PC-9 (cell line): ENCODE data around the gene MIER2. TPM values are rescaled to one million over a fixed set of nuclear protein-coding genes. Genes with fewer than 3 reads are reported as not detected.

Experiments used
- BruUV-seq: library from RNA; stranded (reverse); fragments of 400-500 nt; replicated peaks from 2 replicates; lab custom pipeline; 2021; lab: Mats Ljungman, UMichigan
- CTCF ChIA-PET: fragments of 300-600 bp; sonication (Branson Sonifier 250); formaldehyde crosslinking; loops from one replicate; lab custom pipeline; 2022; ENCODE audit warnings: antibody characterized with exemption; lab: Charles Lee
- POLR2A ChIA-PET: fragments of 300-600 bp; sonication (Branson Sonifier 250); formaldehyde crosslinking; loops from one replicate; lab custom pipeline; 2022; ENCODE audit warnings: antibody characterized with exemption; ENCODE audit not compliant: unreplicated experiment; lab: Charles Lee
- DNase-seq, 2 experiments: peaks; one replicate each; pipeline versions ENCODE4 v3.0.0 to v3.0.0-alpha.2; 2015 to 2022; ENCODE audit warnings: mixed read lengths in 1 of 2
- H2AFZ ChIP-seq: fragments of 200-600 bp; sonication (generic); 2 replicates; pipeline ENCODE4 v1.8.1; 2017; ENCODE audit warnings: antibody characterized with exemption
- H3F3A ChIP-seq: fragments of 200-600 bp; sonication (generic); 2 replicates; pipeline ENCODE4 v1.8.1; 2017; ENCODE audit warnings: antibody characterized with exemption, mild to moderate bottlenecking, low read depth; ENCODE audit not compliant: insufficient read depth
- H3K27ac ChIP-seq: fragments of 200-600 bp; sonication (generic); 2 replicates; pipeline ENCODE4 v1.6.1; 2016; ENCODE audit warnings: mixed run types
- H3K27me3 ChIP-seq: fragments of 200-600 bp; sonication (generic); 2 replicates; pipeline ENCODE4 v1.6.1; 2016; ENCODE audit warnings: low read depth, mixed run types; ENCODE audit not compliant: insufficient read depth
- H3K36me3 ChIP-seq: fragments of 200-600 bp; sonication (generic); 2 replicates; pipeline ENCODE4 v1.6.1; 2016; ENCODE audit warnings: low read depth, mixed run types
- H3K4me1 ChIP-seq: fragments of 200-600 bp; sonication (generic); replicated peaks from 2 replicates; pipeline ENCODE4 v1.6.1; 2016; ENCODE audit warnings: mixed run types; ENCODE audit not compliant: insufficient read depth
- H3K4me2 ChIP-seq: fragments of 200-600 bp; sonication (generic); 2 replicates; pipeline ENCODE4 v1.6.1; 2017; ENCODE audit warnings: mixed run types
- H3K4me3 ChIP-seq: fragments of 200-600 bp; sonication (generic); 2 replicates; pipeline ENCODE4 v1.6.1; 2016; ENCODE audit warnings: mixed run types
- H3K79me2 ChIP-seq: fragments of 200-600 bp; sonication (generic); 2 replicates; pipeline ENCODE4 v1.6.1; 2017; ENCODE audit warnings: low read depth, mixed run types
- H3K9me2 ChIP-seq: fragments of 200-600 bp; sonication (generic); 2 replicates; pipeline ENCODE4 v1.8.1; 2017; ENCODE audit warnings: mild to moderate bottlenecking; ENCODE audit not compliant: insufficient read depth
- H3K9me3 ChIP-seq: fragments of 200-600 bp; sonication (generic); 2 replicates; pipeline ENCODE4 v1.8.1; 2016; ENCODE audit warnings: low read depth; ENCODE audit not compliant: insufficient read depth
- H4K20me1 ChIP-seq: fragments of 200-600 bp; sonication (generic); 2 replicates; pipeline ENCODE4 v1.8.1; 2017; ENCODE audit not compliant: insufficient read depth
- CTCF ChIP-seq: fragments of 200-600 bp; sonication (generic); conservative IDR thresholded peaks from 2 replicates; pipeline ENCODE4 v1.6.1; 2017; ENCODE audit warnings: mixed run types, antibody characterized with exemption, mild to moderate bottlenecking, moderate library complexity
- EZH2 ChIP-seq: fragments of 200-600 bp; sonication (generic); IDR thresholded peaks from 2 replicates; pipeline ENCODE4 v1.8.0; 2017; ENCODE audit warnings: antibody characterized with exemption, low read depth
- intact Hi-C: fragments of 100-400 bp; cut with micrococcal nuclease; formaldehyde crosslinking; loops from one replicate; pipeline ENCODE4 v1.10.0; 2022; ENCODE audit not compliant: unreplicated experiment
- total RNA-seq: library from RNA; stranded (reverse); gene quantifications from 2 replicates; pipeline ENCODE4 v1.2.3, GENCODE V29; 2021

The MIER2 gene
- total RNA-seq, 1 experiment from 2014 or later = 25.2 TPM

GRCh38 chr19:376111-376470 is 31.5 kb upstream of the MIER2 start:
- CTCF ChIA-PET = no interaction called here
- Histone ChIP-seq H3K4me1 (no peaks in the 10 kb centered on the region), H3K36me3 (no peaks in the 10 kb centered on the region), H3K27me3 (peaks cover 77% of the 10 kb centered on the region), H2AFZ (no peak overlapping the region), H3K9me2 (no peaks in the 10 kb centered on the region), H3F3A (no peaks in the 10 kb centered on the region), H4K20me1 (no peaks in the 10 kb centered on the region), H3K4me3 (no peak overlapping the region), H3K9me3 (no peaks in the 10 kb centered on the region), H3K4me2 (no peak overlapping the region), H3K27ac (no peak overlapping the region), H3K79me2 (no peaks in the 10 kb centered on the region)
- TF ChIP-seq EZH2 = no peak
- no peak for TF ChIP-seq CTCF
- DNase-seq = no peak
- intact Hi-C loops = no loop called here
- BruUV-seq = no TSS peak
- POLR2A ChIA-PET = no interaction called here

- Histone ChIP-seq H3K4me3 (no peak overlapping the region), H3K9me2 (no peaks in the 10 kb centered on the region), H3K27me3 (peaks cover 82% of the 10 kb centered on the region), H3F3A (no peaks in the 10 kb centered on the region), H3K27ac (no peak overlapping the region), H3K36me3 (no peaks in the 10 kb centered on the region), H3K9me3 (no peaks in the 10 kb centered on the region), H3K4me1 (no peaks in the 10 kb centered on the region), H3K4me2 (no peak overlapping the region), H3K79me2 (no peaks in the 10 kb centered on the region), H4K20me1 (no peaks in the 10 kb centered on the region), H2AFZ (no peak overlapping the region)
- intact Hi-C loops = no loop called here
- POLR2A ChIA-PET = no interaction called here
- BruUV-seq = no TSS peak
- CTCF ChIA-PET = no interaction called here
- DNase-seq = no peak
- TF ChIP-seq EZH2 (no peak), CTCF (no peak)
Observed at GRCh38 chr19:375395-376110, 31.0 kb upstream of the MIER2 start.

- H3K4me1 ChIP-seq = no peaks in the 10 kb centered on the region
- ChIA-PET CTCF (no interaction called here), POLR2A (no interaction called here)
- TF ChIP-seq EZH2 = no peak
- no peak for TF ChIP-seq CTCF
- H2AFZ ChIP-seq = no peak overlapping the region
- no peaks in the 10 kb centered on the region for H3K9me2 ChIP-seq
- BruUV-seq = no TSS peak
- no peak overlapping the region for H3K27ac ChIP-seq
- no peak for DNase-seq
- no peak overlapping the region for H3K4me3 ChIP-seq
- no peaks in the 10 kb centered on the region for H3K79me2 ChIP-seq
- no peak overlapping the region for H3K4me2 ChIP-seq
- H3K9me3 ChIP-seq = no peaks in the 10 kb centered on the region
- peaks cover 83% of the 10 kb centered on the region for H3K27me3 ChIP-seq
- intact Hi-C loops = no loop called here
- H4K20me1 ChIP-seq = no peaks in the 10 kb centered on the region
- H3K36me3 ChIP-seq = no peaks in the 10 kb centered on the region
- no peaks in the 10 kb centered on the region for H3F3A ChIP-seq
Observed at GRCh38 chr19:374886-375235, 30.3 kb upstream of the MIER2 start.
